Endodermal cell (in vitro differentiated cells): Measurements from ENCODE around the gene SLC36A2. TPM values are rescaled to one million over a fixed set of nuclear protein-coding genes. Genes with fewer than 3 reads are reported as not detected.
"Not testable (repeated sequence)": the region's sequence is repeated elsewhere in the genome, so short reads cannot be mapped to it uniquely, and the experiment has no call there.

ENCODE experiments used
- DNase-seq: peaks from one replicate; pipeline ENCODE4 v3.0.0-alpha.2; 2017
- H3K27ac ChIP-seq: 2 replicates; pipeline ENCODE4 v1.5.1; 2013; ENCODE audit warnings: mild to moderate bottlenecking, low read depth, low read length, moderate library complexity
- H3K27me3 ChIP-seq: 2 replicates; pipeline ENCODE4 v1.6.1; 2013; ENCODE audit warnings: mild to moderate bottlenecking, low read length, moderate library complexity; ENCODE audit not compliant: insufficient read depth, control insufficient read depth, poor library complexity, severe bottlenecking
- H3K36me3 ChIP-seq: 2 replicates; pipeline ENCODE4 v1.7.0; 2013; ENCODE audit warnings: mild to moderate bottlenecking, low read length, moderate library complexity; ENCODE audit not compliant: control insufficient read depth, insufficient read depth
- H3K4me1 ChIP-seq: one replicate; pipeline ENCODE4 v1.7.0; 2013; ENCODE audit warnings: low read length; ENCODE audit not compliant: control insufficient read depth, insufficient read depth
- H3K4me3 ChIP-seq: 2 replicates; pipeline ENCODE4 v1.5.1; 2013; ENCODE audit warnings: mild to moderate bottlenecking, low read length, moderate library complexity
- H3K9ac ChIP-seq: 2 replicates; pipeline ENCODE4 v1.6.1; 2013; ENCODE audit warnings: mild to moderate bottlenecking, low read length, moderate library complexity; ENCODE audit not compliant: poor library complexity, severe bottlenecking; ENCODE audit errors: extremely low read depth
- H3K9me3 ChIP-seq: 2 replicates; pipeline ENCODE4 v1.6.1; 2013; ENCODE audit warnings: mild to moderate bottlenecking, low read length, moderate library complexity; ENCODE audit not compliant: control insufficient read depth
- H3K27ac Mint-ChIP-seq: 2 replicates; pipeline ENCODE4 v1.8.0; 2020; ENCODE audit warnings: mixed read lengths
- H3K27me3 Mint-ChIP-seq: 2 replicates; pipeline ENCODE4 v1.8.0; 2021; ENCODE audit warnings: mild to moderate bottlenecking, mixed read lengths; ENCODE audit not compliant: insufficient read depth
- H3K36me3 Mint-ChIP-seq: 2 replicates; pipeline ENCODE4 v1.8.0; 2020; ENCODE audit warnings: low read depth, mixed read lengths
- H3K4me1 Mint-ChIP-seq: 2 replicates; pipeline ENCODE4 v1.8.0; 2020; ENCODE audit warnings: mixed read lengths
- H3K4me3 Mint-ChIP-seq: 2 replicates; pipeline ENCODE4 v1.8.0; 2020; ENCODE audit warnings: mild to moderate bottlenecking, moderate library complexity, mixed read lengths
- H3K9me3 Mint-ChIP-seq: 2 replicates; pipeline ENCODE4 v1.8.0; 2020; ENCODE audit warnings: mild to moderate bottlenecking, mixed read lengths
- WGBS, 2 experiments: methylation state at CpG; one replicate each; pipeline versions ENCODE4 v1.1.5 to v1.1.7; 2013; ENCODE audit warnings: missing lambda C conversion rate in 2 of 2, mixed read lengths in 1 of 2; ENCODE audit not compliant: insufficient coverage in 1 of 2, insufficient read length in 1 of 2; 5-methylcytosine and 5-hydroxymethylcytosine counted together
- total RNA-seq, 2 donors: library from RNA; stranded (reverse); fragmentation: NEBNext Ultra II Directional in 1 of 2; extraction: Animal tissue kit (Norgen Biotek cat#: 25700) in 1 of 2; gene quantifications; 2 replicates in 1 of 2; 3 replicates in 1 of 2; pipeline ENCODE4 v1.2.1, GENCODE V29; 2021
- TF ChIP-seq, protein P1 (sequence below): fragments of 200-600 bp; sonication (generic); conservative IDR thresholded peaks from 2 replicates; pipeline ENCODE4 v1.5.0; 2021; ENCODE audit warnings: antibody characterized with exemption, mild to moderate bottlenecking

The SLC36A2 gene
- total RNA-seq, 2 donors from 2014 or later = 1.4 TPM; not detected in 1

DNA sequence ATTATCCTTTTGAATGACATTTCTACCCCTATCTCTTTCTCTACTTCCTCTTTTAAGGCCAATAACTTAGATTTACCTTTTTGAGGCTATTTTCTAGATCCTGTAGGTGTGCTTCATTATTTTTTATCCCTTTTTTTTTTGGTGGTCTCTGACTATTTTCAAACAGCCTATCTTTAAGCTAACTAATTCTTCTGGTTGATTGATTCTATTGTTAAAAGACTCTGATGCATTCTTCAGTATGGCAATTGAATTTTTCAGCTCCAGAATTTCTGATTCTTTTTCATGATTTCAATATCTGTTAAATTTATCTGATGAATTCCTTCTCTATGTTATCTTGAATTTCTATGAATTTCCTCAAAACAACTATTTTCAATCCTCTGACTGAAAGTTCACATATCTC lies 36.4 kb downstream of the SLC36A2 start:
- Histone ChIP-seq H3K4me1 (peaks cover 4% of the 10 kb centered on the region), H3K27ac (no peak overlapping the region), H3K9me3 (peaks cover 38% of the 10 kb centered on the region), H3K4me3 (peak overlapping the region; percentile 72), H3K36me3 (no peaks in the 10 kb centered on the region), H3K27me3 (no peaks in the 10 kb centered on the region), H3K9ac (no peak overlapping the region)
- Mint-ChIP-seq H3K27me3 (no peaks in the 10 kb centered on the region), H3K4me3 (no peak overlapping the region), H3K27ac (no peak overlapping the region), H3K36me3 (peaks cover 8% of the 10 kb centered on the region), H3K9me3 (peaks cover 32% of the 10 kb centered on the region), H3K4me1 (peaks cover 43% of the 10 kb centered on the region)
- TF ChIP-seq, protein P1, sequence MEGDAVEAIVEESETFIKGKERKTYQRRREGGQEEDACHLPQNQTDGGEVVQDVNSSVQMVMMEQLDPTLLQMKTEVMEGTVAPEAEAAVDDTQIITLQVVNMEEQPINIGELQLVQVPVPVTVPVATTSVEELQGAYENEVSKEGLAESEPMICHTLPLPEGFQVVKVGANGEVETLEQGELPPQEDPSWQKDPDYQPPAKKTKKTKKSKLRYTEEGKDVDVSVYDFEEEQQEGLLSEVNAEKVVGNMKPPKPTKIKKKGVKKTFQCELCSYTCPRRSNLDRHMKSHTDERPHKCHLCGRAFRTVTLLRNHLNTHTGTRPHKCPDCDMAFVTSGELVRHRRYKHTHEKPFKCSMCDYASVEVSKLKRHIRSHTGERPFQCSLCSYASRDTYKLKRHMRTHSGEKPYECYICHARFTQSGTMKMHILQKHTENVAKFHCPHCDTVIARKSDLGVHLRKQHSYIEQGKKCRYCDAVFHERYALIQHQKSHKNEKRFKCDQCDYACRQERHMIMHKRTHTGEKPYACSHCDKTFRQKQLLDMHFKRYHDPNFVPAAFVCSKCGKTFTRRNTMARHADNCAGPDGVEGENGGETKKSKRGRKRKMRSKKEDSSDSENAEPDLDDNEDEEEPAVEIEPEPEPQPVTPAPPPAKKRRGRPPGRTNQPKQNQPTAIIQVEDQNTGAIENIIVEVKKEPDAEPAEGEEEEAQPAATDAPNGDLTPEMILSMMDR = no peak
- DNase-seq = no peak

DNA sequence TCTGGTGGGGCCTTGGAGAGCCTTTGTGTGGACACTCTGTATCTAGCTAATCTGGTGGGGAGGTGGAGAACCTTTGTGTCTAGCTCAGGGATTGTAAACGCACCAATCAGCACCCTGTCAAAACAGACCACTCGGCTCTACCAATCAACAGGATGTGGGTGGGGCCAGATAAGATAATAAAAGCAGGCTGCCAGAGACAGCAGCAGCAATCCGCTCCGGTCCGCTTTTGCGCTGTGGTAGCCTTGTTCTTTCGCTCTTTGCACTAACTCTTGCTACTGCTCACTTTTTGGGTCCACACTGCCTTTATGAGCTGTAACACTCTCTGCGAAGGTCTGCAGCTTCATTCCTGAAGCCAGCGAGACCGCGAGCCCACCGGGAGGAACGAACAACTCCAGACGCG lies 37.5 kb downstream of the SLC36A2 start:
- not testable (repeated sequence) for DNase-seq

DNA sequence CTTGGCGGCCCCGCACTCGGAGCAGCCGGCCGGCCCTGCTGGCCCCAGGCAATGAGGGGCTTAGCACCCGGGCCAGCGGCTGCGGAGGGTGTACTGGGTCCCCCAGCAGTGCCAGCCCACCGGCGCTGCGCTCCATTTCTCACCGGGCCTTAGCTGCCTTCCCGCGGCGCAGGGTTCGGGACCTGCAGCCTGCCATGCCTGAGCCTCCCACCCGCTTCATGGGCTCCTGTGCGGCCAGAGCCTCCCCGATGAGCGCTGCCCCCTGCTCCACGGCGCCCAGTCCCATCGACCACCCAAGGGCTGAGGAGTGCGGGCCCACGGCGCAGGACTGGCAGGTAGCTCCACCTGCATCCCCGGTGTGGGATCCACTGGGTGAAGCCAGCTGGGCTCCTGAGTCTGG lies 38.1 kb downstream of the SLC36A2 start:
- H3K27me3 Mint-ChIP-seq, H3K4me3 Mint-ChIP-seq, H3K4me1 ChIP-seq, H3K36me3 Mint-ChIP-seq, H3K4me3 ChIP-seq, H3K27ac ChIP-seq, H3K27ac Mint-ChIP-seq, DNase-seq, H3K27me3 ChIP-seq, H3K36me3 ChIP-seq, H3K9ac ChIP-seq: not testable (repeated sequence)
- H3K9me3 Mint-ChIP-seq = peaks cover 32% of the 10 kb centered on the region
- peaks cover 28% of the 10 kb centered on the region for H3K4me1 Mint-ChIP-seq
- H3K9me3 ChIP-seq = peaks cover 38% of the 10 kb centered on the region
- 92 to 94% methylated on average over 6 to 27 of the region's 27 CpGs for WGBS, 2 experiments

More for the DNA sequence above, 37.5 kb downstream of the SLC36A2 start:
- H3K36me3 Mint-ChIP-seq, H3K9ac ChIP-seq, H3K27me3 Mint-ChIP-seq, H3K4me1 ChIP-seq, H3K4me3 Mint-ChIP-seq, H3K27ac ChIP-seq, H3K27ac Mint-ChIP-seq, H3K36me3 ChIP-seq, H3K27me3 ChIP-seq: not testable (repeated sequence)
- Mint-ChIP-seq H3K9me3 (peaks cover 32% of the 10 kb centered on the region), H3K4me1 (peaks cover 34% of the 10 kb centered on the region)
- H3K4me3 ChIP-seq = peak overlapping the region; percentile 72
- WGBS, 2 experiments = 89 to 91% methylated on average over 14 to 15 of the region's 15 CpGs
- peaks cover 38% of the 10 kb centered on the region for H3K9me3 ChIP-seq

DNA sequence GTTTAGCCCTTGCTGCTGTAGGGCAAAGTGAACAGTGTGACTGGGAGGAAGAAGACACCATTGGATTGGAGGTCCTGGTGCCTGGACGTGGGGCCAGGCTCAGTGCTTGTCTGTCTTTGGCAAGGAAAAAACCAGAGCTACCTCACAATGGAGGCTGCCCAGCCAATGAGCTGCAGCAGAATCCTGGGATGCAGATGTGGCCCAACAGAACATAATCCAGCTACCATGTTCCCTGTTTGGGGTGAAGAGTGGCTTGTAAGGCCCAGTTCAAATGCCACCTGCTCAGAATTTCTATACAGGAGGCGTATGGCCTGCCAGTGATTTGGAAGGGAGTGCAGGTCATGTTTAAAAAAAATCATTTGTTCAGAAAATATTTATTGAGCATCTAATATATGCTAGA lies 43.7 kb downstream of the SLC36A2 start, which contains the start of gene SLC36A3:
Gene SLC36A3 (minus strand): TSS at position 101 of the 400 bp plus-strand sequence. CDS start 412 bp downstream, outside the sequence.
- TF ChIP-seq, protein P1 = no peak
- H3K27ac Mint-ChIP-seq = peak within 1 kb of the TSS; percentile 41

More for the DNA sequence above, 43.7 kb downstream of the SLC36A2 start, which contains the start of gene SLC36A3:
- Mint-ChIP-seq H3K4me1 (peaks cover 17% of the 10 kb centered on the region), H3K9me3 (peaks cover 7% of the 10 kb centered on the region), H3K36me3 (no peaks in the 10 kb centered on the region), H3K4me3 (no peak within 1 kb of the TSS), H3K27me3 (peaks cover 6% of the 10 kb centered on the region)
- Histone ChIP-seq H3K9me3 (peaks cover 13% of the 10 kb centered on the region), H3K4me1 (peaks cover 8% of the 10 kb centered on the region), H3K9ac (no peak within 1 kb of the TSS), H3K4me3 (no peak within 1 kb of the TSS), H3K27ac (no peak within 1 kb of the TSS), H3K36me3 (no peaks in the 10 kb centered on the region), H3K27me3 (no peaks in the 10 kb centered on the region)
- 87 to 100% methylated on average over 1 to 2 of the region's 2 CpGs for WGBS, 2 experiments
- DNase-seq = no peak
